ENCODE data around the gene NRG3. TPM values are rescaled to one million over a fixed set of nuclear protein-coding genes. Genes with fewer than 3 reads are reported as not detected.

Gene NRG3
- total RNA-seq, 6 experiments from 2014 or later = 0.34 to 0.99 (median 0.75) TPM

- no peaks in the 10 kb centered on the region for H3K36me3 ChIP-seq
- H3K27me3 ChIP-seq = no peaks in the 10 kb centered on the region
- 67% methylated on average over 3 of the region's 3 CpGs for WGBS (ENCODE audit: insufficient coverage, low coverage, low lambda C conversion rate, missing lambda C conversion rate)
- no peak overlapping the region for H3K27ac ChIP-seq
- DNase-seq (no peak), ATAC-seq (no peak)
- intact Hi-C loops (cut with DNase I) = no loop called here
- no peak for TF ChIP-seq CTCF (IDR thresholded peaks at IDR 0.05)
- no peak for TF ChIP-seq POLR2A (IDR thresholded peaks at IDR 0.05)
- no peaks in the 10 kb centered on the region for H3K4me1 ChIP-seq
- H3K4me3 ChIP-seq = no peak overlapping the region
- no peaks in the 10 kb centered on the region for H3K9me3 ChIP-seq
Measured at GRCh38 chr10:82294874-82295378, 419.9 kb downstream of the NRG3 start.

- H3K9me3 ChIP-seq = no peaks in the 10 kb centered on the region
- no peak overlapping the region for H3K4me3 ChIP-seq
- no peak overlapping the region for H3K27ac ChIP-seq
- no peaks in the 10 kb centered on the region for H3K27me3 ChIP-seq
- no peaks in the 10 kb centered on the region for H3K4me1 ChIP-seq
- intact Hi-C loops (cut with DNase I) = no loop called here
- DNase-seq = no peak
- 56% methylated on average over 4 of the region's 4 CpGs for WGBS (ENCODE audit: insufficient coverage, low coverage, low lambda C conversion rate, missing lambda C conversion rate)
- TF ChIP-seq POLR2A (IDR thresholded peaks at IDR 0.05) = no peak
- no peak for TF ChIP-seq CTCF (IDR thresholded peaks at IDR 0.05)
- H3K36me3 ChIP-seq = no peaks in the 10 kb centered on the region
- no peak for ATAC-seq
Measured at GRCh38 chr10:82308641-82309040, 433.6 kb downstream of the NRG3 start.

GRCh38 chr10:82310839-82311238, 435.8 kb downstream of the NRG3 start:
- Histone ChIP-seq H3K36me3 (no peaks in the 10 kb centered on the region), H3K9me3 (no peaks in the 10 kb centered on the region), H3K4me3 (no peak overlapping the region), H3K27ac (no peak overlapping the region), H3K27me3 (no peaks in the 10 kb centered on the region), H3K4me1 (no peaks in the 10 kb centered on the region)
- DNase-seq = no peak
- intact Hi-C loops (cut with DNase I) = no loop called here
- no peak for TF ChIP-seq POLR2A (IDR thresholded peaks at IDR 0.05)
- no peak for TF ChIP-seq CTCF (IDR thresholded peaks at IDR 0.05)
- 64% methylated on average over 3 of the region's 3 CpGs for WGBS (ENCODE audit: insufficient coverage, low coverage, low lambda C conversion rate, missing lambda C conversion rate)
- no peak for ATAC-seq

- no peaks in the 10 kb centered on the region for H3K4me1 ChIP-seq
- ATAC-seq = no peak
- H3K4me3 ChIP-seq = no peak overlapping the region
- no peaks in the 10 kb centered on the region for H3K9me3 ChIP-seq
- intact Hi-C loops (cut with DNase I) = no loop called here
- no peak for DNase-seq
- H3K27me3 ChIP-seq = no peaks in the 10 kb centered on the region
- no peaks in the 10 kb centered on the region for H3K36me3 ChIP-seq
- 36% methylated on average over 3 of the region's 3 CpGs for WGBS (ENCODE audit: insufficient coverage, low coverage, low lambda C conversion rate, missing lambda C conversion rate)
- no peak for TF ChIP-seq CTCF (IDR thresholded peaks at IDR 0.05)
- no peak for TF ChIP-seq POLR2A (IDR thresholded peaks at IDR 0.05)
- no peak overlapping the region for H3K27ac ChIP-seq
Measured at GRCh38 chr10:82313401-82313800, 438.4 kb downstream of the NRG3 start.

GRCh38 chr10:82318534-82318933, 443.5 kb downstream of the NRG3 start:
- TF ChIP-seq POLR2A (IDR thresholded peaks at IDR 0.05) (no peak), CTCF (IDR thresholded peaks at IDR 0.05) (no peak)
- Histone ChIP-seq H3K4me1 (no peaks in the 10 kb centered on the region), H3K36me3 (no peaks in the 10 kb centered on the region), H3K4me3 (no peak overlapping the region), H3K27ac (no peak overlapping the region), H3K27me3 (no peaks in the 10 kb centered on the region), H3K9me3 (no peaks in the 10 kb centered on the region)
- DNase-seq (no peak), ATAC-seq (no peak)
- intact Hi-C loops (cut with DNase I) = no loop called here
- WGBS (ENCODE audit: insufficient coverage, low coverage, low lambda C conversion rate, missing lambda C conversion rate) = 23% methylated on average over 3 of the region's 3 CpGs
